Kidney glomerular epithelial cell (primary cell): ENCODE data around the gene SKIC3.

ENCODE experiments used
- DNase-seq: peaks from one replicate; lab custom pipeline; 2025; lab: John Stamatoyannopoulos, UW

Gene SKIC3

GRCh38 chr5:95531491-95531890, 23.3 kb downstream of the SKIC3 start:
- no peak for DNase-seq

DNA sequence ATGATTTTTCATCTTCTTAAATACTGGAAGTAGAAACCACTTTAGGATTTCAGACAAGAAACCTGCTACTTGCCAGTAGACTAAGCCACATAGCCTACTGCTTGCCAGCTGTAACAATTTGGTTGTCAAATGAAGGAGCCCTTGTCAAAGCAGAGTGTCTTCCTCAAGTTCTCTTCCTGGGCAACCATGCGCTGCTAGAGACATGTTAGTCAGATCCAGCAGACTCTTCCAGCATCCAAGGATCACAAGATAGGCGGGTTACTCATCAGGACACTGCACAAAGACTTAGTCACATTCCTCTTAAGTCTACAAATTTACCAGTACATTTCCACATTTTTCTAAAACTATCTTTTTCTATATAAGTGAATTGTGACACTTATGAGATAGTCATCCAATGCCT, 24.4 kb downstream of the SKIC3 start:
- DNase-seq, result peak; percentile 46

- DNase-seq, result no peak
Observed at GRCh38 chr5:95528565-95528964, 26.2 kb downstream of the SKIC3 start.

DNA sequence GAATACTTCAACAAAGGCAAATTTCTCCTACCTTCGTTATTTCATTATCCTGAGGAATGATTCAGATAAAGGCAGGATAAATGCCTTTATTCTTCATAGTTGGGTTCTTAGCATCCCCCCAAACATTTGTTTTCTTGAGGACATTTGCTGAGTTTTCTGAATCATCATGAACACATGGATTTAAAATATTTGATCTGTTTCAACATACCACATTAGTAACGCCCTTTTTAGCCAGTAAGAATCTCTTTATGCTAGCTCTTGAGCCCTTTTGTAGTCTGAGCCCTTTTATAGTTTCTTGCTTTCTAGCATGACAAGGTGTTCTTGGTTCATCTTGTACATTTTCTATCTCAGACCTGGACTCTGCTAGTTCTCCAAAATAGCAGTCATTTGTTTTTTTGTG, 27.9 kb downstream of the SKIC3 start:
- DNase-seq, result no peak

DNA sequence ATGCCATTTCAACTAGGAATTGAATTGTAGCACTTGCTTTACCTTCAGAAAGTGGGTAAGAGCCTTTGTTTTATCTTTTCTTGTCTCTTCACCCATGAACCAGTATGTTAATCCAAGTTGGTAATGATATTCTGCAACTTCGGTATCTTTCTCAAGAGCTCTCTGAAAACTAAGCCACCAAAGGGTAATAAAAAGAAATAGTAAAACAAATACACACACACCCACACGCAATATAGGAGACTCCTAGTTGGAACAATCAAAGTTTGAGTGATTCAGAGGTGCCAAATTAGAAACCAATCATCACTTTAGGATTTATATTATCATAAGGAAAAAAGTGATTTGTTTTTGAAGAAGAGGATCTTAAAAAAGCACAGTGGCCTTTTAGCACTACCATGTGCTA, 30.4 kb downstream of the SKIC3 start:
- no peak for DNase-seq

GRCh38 chr5:95520206-95520605, 34.6 kb downstream of the SKIC3 start:
- DNase-seq, result no peak

DNA sequence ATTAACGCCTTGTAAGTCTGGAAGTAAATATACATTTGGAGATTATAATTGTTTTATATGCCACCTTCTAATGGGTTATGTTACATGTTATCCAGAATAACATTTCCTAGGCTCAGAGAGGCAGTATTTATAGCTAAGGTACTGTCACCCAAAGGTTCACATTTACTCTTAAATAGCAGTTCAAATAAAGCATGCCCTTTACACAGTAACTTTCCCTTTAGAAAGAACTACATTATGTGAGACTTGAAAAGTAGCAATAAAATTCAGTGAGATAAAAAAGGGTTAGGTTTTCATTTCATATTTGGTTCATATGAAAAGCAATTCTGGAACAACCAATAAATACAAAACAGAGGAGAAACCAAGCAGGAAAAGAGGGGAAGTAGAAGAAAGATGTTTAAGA, 35.1 kb downstream of the SKIC3 start:
- no peak for DNase-seq

- no peak for DNase-seq
Observed at GRCh38 chr5:95519151-95519550, 35.6 kb downstream of the SKIC3 start.

GRCh38 chr5:95518417-95518816, 36.4 kb downstream of the SKIC3 start:
- DNase-seq, result no peak

DNA sequence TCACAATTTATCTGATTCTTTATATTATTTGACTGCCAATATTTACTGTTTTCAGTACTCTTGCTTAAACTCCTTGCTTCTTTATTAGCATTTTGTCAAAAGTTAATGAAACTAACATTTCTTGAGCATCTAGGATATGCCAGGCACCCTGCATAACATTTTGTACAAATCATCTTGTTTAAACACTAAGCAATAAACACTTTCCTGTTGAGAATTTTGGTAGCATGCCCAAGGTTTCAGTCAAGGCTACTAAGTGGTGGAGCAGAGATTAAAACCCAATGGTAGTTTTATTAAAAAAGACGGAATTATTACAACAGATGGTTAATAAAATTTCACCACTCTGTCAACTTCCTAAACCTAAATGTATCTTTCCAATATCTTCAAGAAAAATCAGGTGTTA, 43.2 kb downstream of the SKIC3 start:
- DNase-seq, result no peak

DNA sequence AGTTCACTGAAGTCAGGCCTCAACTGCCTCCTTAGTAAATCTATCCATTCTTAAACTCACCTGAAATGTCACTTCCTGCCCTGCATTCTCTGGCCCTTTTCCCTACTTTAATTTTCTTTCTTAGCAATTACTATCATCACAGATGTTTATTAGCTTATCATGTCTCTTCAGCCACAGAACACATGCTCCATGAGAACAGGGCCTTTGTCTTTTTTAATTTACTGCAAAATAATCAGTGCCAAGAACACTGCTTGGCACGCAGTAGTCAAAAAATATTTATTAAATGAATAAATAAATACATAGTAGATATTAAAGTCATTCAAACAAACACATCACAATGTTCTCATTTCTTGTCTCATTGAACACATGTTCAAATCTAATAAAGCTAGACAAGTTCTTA, 46.2 kb downstream of the SKIC3 start:
- no peak for DNase-seq
